Measurements from ENCODE around the gene MYADML2. TPM values are rescaled to one million over a fixed set of nuclear protein-coding genes. Genes with fewer than 3 reads are reported as not detected.
A peak's percentile ranks its signal among the peaks of the same experiment; 100 is the strongest.

The MYADML2 gene
- total and polyA plus RNA-seq, 2 of the 8 experiments (the other 6 are each of a cell fraction or from before 2014, with no cell fraction given): 0.26 to 0.47 TPM

DNA sequence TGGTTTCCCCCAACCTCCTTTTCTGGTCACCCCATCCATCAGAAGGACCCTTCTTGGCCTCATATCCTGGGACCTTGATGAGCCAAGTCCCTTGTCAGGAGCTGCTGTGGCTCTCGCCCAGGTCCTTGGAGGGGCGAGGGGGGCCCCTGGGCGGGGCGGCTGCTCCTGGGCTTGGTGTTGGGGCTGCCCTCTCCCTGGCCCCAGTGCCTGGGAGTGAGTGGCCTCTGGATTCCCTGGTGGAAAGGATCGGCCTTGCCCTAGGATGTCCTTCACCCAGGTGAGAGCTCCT lies 20.2 kb upstream of the MYADML2 start:
- H3K4ac ChIP-seq (replicated peaks; ENCODE audit: insufficient read length, low read depth, low read length): no peak overlapping the region
- H3K9ac ChIP-seq (replicated peaks in 1 of 4; ENCODE audit: extremely low read depth in 1 of 4, low read depth in 3 of 4, low read length in 3 of 4): no peak overlapping the region
- peak overlapping the region; percentile 60 for H3K18ac ChIP-seq (ENCODE audit: extremely low read depth, low read length)
- 57% methylated on average over 5 of the region's 5 CpGs; no CpG with 5 or more reads in 1 of the 2 experiments for WGBS, 2 experiments (ENCODE audit: extremely low coverage in 1 of 2, insufficient coverage in 1 of 2, insufficient read length in 1 of 2, insufficient replicate concordance in 2 of 2, low coverage in 1 of 2, low lambda C conversion rate in 2 of 2, missing lambda C conversion rate in 1 of 2)
- H2BK5ac ChIP-seq (ENCODE audit: low read depth, low read length): peak overlapping the region; percentile 18; the same call in 1 of the 2 replicates
- H3K23ac ChIP-seq (ENCODE audit: insufficient read length): no peak overlapping the region
- no peak overlapping the region for H4K5ac ChIP-seq (ENCODE audit: insufficient read length, low read depth, low read length)
- H2BK20ac ChIP-seq (ENCODE audit: low read length): 0 out of 2 replicates have a peak overlapping the region, but pooled peaks have one; percentile 48
- no peak overlapping the region for H2AK5ac ChIP-seq (ENCODE audit: low read depth, low read length)
- ChIA-PET POLR2A (ENCODE audit: partially characterized antibody) (interaction anchor here (0.6 to 4.1 kb wide), 10 partner anchors 10 to 87 kb away, joined by 3 to 20 read pairs (median 4); partner anchors contain the start of genes ASPSCR1 and MAFG), CTCF (ENCODE audit: partially characterized antibody) (interaction anchor here (0.7 to 2.9 kb wide), 9 partner anchors 9 to 71 kb away, joined by 3 to 16 read pairs (median 4); partner anchors contain the start of gene DCXR)
- peaks cover 2 to 48% (median 41%) of the 10 kb centered on the region in 4 experiments for H3K27me3 ChIP-seq (replicated peaks in 1 of 4; ENCODE audit: control insufficient read depth in 3 of 4, extremely low read depth in 1 of 4, insufficient read depth in 3 of 4, low read length in 3 of 4)
- H3K4me1 ChIP-seq (replicated peaks in 1 of 4; ENCODE audit: control insufficient read depth in 3 of 4, insufficient read depth in 4 of 4, low read length in 3 of 4): peaks cover 0 to 19% (median 16%) of the 10 kb centered on the region in 4 experiments; a peak in 6 of 7 replicates
- no peak for FAIRE-seq
- H3K36me3 ChIP-seq (ENCODE audit: control insufficient read depth in 2 of 4, insufficient read depth in 4 of 4, low read length in 3 of 4): no peaks in the 10 kb centered on the region
- H2BK12ac ChIP-seq (ENCODE audit: low read depth, low read length): peak overlapping the region; percentile 87; the same call in 1 of the 2 replicates
- H4K91ac ChIP-seq (replicated peaks; ENCODE audit: insufficient read length, low read length): peak overlapping the region; percentile 91
- no peak overlapping the region for H3K56ac ChIP-seq (replicated peaks; ENCODE audit: insufficient read length, low read depth, low read length)
- H3K4me2 ChIP-seq (ENCODE audit: insufficient read depth in 1 of 2, low read depth in 2 of 2, low read length in 2 of 2): peak overlapping the region; percentile 8 to 58
- H2AFZ ChIP-seq (ENCODE audit: low read length): no peak overlapping the region
- peak in 1 of 2 experiments; percentile 66 for DNase-seq (ENCODE audit: low read depth in 1 of 2, low spot score in 2 of 2)
- H3K79me1 ChIP-seq (ENCODE audit: low read depth, low read length): no peaks in the 10 kb centered on the region
- H2BK15ac ChIP-seq (ENCODE audit: low read length): peak overlapping the region; percentile 88; the same call in 1 of the 2 replicates
- no peaks in the 10 kb centered on the region for H3K9me3 ChIP-seq (ENCODE audit: insufficient read depth in 2 of 2, low read depth in 1 of 2, low read length in 1 of 2)
- no peak overlapping the region for H3K14ac ChIP-seq (ENCODE audit: insufficient read length)
- H3K23me2 ChIP-seq (ENCODE audit: low read depth, low read length): no peaks in the 10 kb centered on the region
- H3K79me2 ChIP-seq (ENCODE audit: control insufficient read depth in 1 of 2, insufficient read depth in 2 of 2, low read length in 2 of 2): no peaks in the 10 kb centered on the region
- H2BK120ac ChIP-seq (replicated peaks; ENCODE audit: low read depth, low read length): peak overlapping the region; percentile 3
- TF ChIP-seq CBX5 (IDR thresholded peaks at IDR 0.05; ENCODE audit: low read depth, low read length) (no peak), YY1 (IDR thresholded peaks at IDR 0.05; ENCODE audit: low read depth, low read length) (no peak), SRF (IDR thresholded peaks at IDR 0.05; ENCODE audit: low read depth, low read length) (no peak), EZH2 (IDR thresholded peaks at IDR 0.05; ENCODE audit: low read depth, low read length, severe bottlenecking) (no peak), GABPA (IDR thresholded peaks at IDR 0.05; ENCODE audit: borderline replicate concordance, insufficient read depth, low read length) (no peak), GTF2F1 (IDR thresholded peaks at IDR 0.05; ENCODE audit: borderline replicate concordance, low read depth, low read length) (no peak), POLR2AphosphoS5 (IDR thresholded peaks at IDR 0.05; ENCODE audit: low read depth, low read length) (no peak), NRF1 (IDR thresholded peaks at IDR 0.05; ENCODE audit: low read depth, low read length) (no peak), RFX5 (IDR thresholded peaks at IDR 0.05; ENCODE audit: borderline replicate concordance, low read depth, low read length) (no peak)
- TF ChIP-seq, protein P1, sequence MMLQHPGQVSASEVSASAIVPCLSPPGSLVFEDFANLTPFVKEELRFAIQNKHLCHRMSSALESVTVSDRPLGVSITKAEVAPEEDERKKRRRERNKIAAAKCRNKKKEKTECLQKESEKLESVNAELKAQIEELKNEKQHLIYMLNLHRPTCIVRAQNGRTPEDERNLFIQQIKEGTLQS (IDR thresholded peaks at IDR 0.05; ENCODE audit: insufficient read depth, low read depth, low read length): no peak
- no peak overlapping the region for H3K27ac ChIP-seq (ENCODE audit: low read depth, low read length)
- peak overlapping the region; percentile 57 for H4K8ac ChIP-seq (ENCODE audit: extremely low read depth, insufficient read depth, low read length)
- H3K4me3 ChIP-seq (ENCODE audit: extremely low read depth in 1 of 4, insufficient read depth in 2 of 4, low read depth in 3 of 4, low read length in 4 of 4): peak overlapping the region in 1 of 4 experiments; percentile 40; a peak in 4 of 8 replicates
- H4K20me1 ChIP-seq (replicated peaks in 1 of 2; ENCODE audit: control insufficient read depth in 1 of 2, insufficient read depth in 2 of 2, low read length in 2 of 2): peaks cover 2 to 3% of the 10 kb centered on the region in 2 experiments
